Activated CD8-positive, alpha-beta memory T cell treated with anti-CD3 and anti-CD28 coated beads, Interleukin-2, amount 50 U/mL, for 24 hours (primary cell): ENCODE data around the gene HSPA2.
"Not testable (repeated sequence)": the region's sequence is repeated elsewhere in the genome, so short reads cannot be mapped to it uniquely, and the experiment has no call there.

Source experiments
- DNase-seq: peaks from one replicate; pipeline ENCODE4 v3.0.0-alpha.2; 2020; ENCODE audit errors: extremely low read depth

The HSPA2 gene

DNA sequence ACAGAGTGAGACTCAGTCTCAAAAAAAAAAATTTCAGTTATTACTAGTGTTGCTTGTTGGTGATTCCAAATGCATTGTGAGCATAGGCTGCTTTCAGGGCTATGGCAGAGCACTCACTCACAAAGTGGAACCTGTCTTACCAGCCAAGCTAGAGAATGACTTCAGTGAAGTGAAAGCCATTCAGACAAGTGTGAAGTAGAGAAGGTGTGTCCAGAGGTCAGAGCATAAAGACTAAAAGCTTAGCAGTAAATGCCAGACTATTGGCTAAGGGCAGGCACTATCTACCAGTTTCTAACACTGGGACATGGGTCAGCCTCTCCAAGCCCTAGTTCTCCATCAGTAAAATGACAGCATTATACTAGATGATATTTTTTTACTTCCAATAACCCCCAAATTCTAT is 21.9 kb downstream of the HSPA2 start:
- no peak for DNase-seq

DNA sequence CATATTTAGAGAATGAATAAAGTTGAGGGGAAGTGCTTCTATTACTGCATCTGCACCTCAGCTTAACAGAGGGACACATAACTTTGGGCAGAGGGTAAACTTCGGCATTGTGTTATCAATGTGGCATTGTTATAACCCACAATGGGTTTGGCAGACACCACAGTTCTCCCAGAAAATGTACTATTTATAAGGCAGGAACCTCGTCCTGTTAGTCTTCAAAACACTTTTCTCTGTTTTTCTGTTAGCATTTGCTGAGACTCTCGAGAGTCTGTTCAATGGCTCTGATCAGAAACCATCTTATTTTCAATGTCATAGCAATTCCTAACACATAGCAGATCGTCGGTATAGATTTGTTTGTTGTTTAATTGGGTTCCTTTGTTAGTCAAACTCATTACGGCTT is 23.2 kb downstream of the HSPA2 start:
- DNase-seq: no peak

DNA sequence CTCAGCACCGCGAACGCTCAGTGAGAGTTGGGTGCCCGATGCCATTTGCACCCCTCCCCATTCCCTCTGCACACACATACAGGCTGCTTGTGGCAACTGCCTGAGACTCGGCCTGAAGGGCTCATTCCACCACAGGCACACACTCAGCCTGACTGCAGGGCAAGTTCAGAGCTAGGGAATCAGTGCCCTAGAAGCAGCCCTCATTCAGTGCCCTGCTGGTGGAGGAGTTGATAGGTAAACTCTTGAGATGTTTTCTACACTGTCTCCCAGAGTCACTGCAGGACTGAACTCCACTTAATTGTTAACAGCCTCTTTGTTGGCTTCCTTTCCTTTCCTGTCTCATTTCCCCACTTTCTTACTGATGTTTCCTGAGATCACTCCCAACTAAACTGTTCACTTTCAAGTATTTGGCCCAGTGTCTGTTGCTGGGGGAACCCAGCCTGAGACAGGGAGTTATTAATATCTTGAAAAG is 26.1 kb downstream of the HSPA2 start:
- no peak for DNase-seq

- DNase-seq: no peak
Observed at GRCh38 chr14:64569138-64569631, 28.6 kb downstream of the HSPA2 start.

GRCh38 chr14:64569646-64570045 is 29.1 kb downstream of the HSPA2 start:
- DNase-seq: not testable (repeated sequence)

GRCh38 chr14:64572386-64573104 is 32.0 kb downstream of the HSPA2 start:
- no peak for DNase-seq

GRCh38 chr14:64573109-64573508 is 32.6 kb downstream of the HSPA2 start:
- DNase-seq: no peak

DNA sequence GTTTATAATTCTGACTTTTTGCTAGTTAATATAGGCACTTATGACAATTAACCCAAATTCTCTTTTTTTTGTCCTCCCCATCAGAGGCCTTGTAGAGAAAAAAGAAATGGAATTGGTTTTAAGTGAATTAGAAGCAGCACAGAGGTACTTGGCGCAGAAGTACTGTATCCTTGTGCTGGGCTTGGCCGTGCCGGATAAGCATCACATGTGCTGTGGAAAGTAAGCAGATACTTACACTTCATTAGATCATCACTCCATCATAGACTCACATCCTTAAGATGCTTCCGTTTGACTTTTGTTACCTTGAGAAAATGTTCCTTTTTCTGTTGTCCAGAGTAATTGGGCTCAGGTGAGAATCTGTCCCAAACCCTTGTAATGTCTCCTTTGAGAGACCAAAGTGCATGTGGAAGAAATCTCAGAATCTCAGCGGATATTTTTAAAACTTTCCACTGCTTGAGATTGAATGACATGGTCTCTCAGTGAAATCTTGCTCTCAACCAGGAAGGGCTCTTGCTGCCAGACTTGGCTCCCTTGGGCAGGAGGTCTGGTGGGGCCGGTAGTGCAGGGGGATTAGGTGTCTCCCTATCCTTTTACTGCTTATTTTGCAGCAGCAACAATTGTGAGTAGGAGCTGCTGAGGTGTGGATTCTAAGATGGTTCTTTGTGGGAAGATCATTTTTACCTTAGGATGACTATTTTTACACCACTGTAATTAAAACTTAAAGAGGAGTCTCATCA is 34.0 kb downstream of the HSPA2 start:
- no peak for DNase-seq

DNA sequence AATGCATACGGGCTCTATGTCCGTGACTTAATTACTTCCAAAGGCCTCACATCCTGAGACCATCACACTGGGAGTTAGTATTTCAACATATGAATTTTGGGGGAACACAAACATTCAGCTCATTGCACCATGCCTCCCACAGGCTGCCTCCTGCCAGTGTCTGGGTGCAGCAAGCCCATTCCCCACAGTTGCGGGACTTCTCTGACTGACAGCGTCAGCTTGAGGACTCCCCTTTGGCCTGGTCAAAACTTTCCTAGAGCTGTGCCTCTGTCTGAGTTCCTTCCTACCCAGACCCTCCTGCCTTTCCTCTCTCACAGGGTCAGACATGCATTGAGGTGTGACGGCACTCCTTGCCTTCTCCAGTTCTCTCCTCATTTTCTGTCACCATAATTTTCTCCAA is 36.7 kb downstream of the HSPA2 start:
- DNase-seq: no peak

- DNase-seq: no peak
Observed at GRCh38 chr14:64580467-64580866, 39.9 kb downstream of the HSPA2 start.

GRCh38 chr14:64581363-64581762 is 40.8 kb downstream of the HSPA2 start:
- DNase-seq: no peak

GRCh38 chr14:64581817-64582216 is 41.3 kb downstream of the HSPA2 start:
- no peak for DNase-seq

DNA sequence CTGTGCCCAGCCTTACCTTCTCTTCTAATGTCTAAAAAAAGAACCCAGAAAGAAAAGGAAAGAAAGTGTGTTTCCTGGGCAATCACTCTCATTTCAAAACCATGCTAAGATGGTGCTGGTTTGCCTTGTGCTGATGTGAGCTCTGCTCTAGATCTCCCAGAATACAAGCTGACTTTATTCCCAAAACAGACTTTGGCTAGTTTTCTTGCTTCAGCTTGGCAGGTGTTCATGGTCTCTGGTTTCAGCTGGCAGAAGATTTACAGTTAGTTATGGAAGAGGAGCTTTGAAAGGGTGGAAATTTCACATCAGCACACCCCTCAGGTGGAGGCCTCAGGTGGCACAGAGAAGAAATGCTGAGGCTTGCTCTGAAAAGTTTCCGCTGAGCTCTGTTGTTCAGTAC is 43.6 kb downstream of the HSPA2 start:
- DNase-seq: no peak

DNA sequence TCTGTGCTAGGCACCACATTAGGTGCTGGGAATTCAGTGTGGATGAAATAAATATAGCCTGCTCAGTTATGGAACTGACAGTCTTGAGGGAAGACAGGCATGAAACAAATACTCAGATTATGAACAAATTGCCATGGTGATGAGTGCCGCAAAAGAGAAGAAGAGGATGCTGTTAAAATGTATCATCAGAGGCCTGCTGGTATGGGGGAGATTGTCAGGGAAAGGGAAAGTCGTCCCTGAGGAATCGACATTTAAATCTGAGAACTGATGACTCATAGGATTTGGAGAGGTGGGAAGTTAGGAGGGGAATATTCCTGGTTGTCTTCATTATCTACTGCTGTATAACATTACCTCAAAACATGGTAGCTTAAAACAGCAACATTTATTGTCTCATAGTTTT is 51.3 kb downstream of the HSPA2 start:
- DNase-seq: no peak
